ENCODE data around the gene ASPSCR1. TPM values are rescaled to one million over a fixed set of nuclear protein-coding genes. Genes with fewer than 3 reads are reported as not detected.

Gene ASPSCR1
- total and polyA plus RNA-seq, 12 donors, result 10.2 to 177 (median 27.6) TPM

DNA sequence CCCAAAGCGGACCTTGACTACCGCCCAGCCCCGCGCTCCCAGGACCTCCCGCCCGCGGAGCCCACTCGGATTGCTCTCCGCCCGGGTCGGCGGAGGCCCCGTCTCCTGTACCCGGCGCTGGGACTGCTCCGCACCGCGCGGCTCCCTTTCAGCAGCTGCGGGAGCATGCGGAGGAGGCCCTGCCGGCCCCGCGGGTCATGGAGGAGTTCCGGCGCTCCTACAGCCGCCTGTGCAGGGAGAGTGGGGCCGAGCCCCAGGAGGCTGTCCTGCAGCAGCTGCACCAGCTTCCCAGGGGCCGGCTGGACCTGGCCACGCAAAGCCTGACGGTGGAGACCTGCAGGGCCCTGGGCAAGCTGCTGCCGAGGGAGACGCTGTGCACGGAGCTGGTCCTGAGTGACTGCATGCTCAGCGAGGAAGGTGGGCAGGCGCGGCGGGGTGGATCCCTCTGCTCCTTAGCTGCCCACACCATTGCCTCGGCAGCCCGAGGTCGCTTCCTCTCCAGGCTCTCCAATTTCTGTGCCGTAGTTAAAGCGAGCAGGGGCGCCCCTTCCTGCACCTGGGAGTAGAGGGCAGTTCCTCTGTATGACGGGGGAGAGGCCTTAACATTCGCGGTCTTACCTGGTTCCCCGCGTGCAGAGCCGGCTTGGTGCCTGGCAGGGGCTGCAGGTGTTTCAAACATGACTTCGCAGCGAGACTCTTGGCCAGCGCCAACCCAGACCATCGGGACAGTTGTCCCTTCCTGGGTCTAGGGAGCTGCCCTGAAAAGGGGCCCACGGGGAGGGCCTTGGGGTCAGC is 46.2 kb downstream of the ASPSCR1 start:
- intact Hi-C loops (cut with DNase I), result loop anchor here in 1 of 2 donors (10.0 kb wide), 1 partner anchor 271 kb away; no protein-coding TSS in a partner anchor
- Histone ChIP-seq H3K4me3 (peak overlapping the region in 2 of 4 donors; percentile 51 to 81), H3K27ac (peak overlapping the region in 1 of 5 donors; percentile 27), H3K9me3 (replicated peaks in 1 of 3) (no peaks in the 10 kb centered on the region), H3K27me3 (no peaks in the 10 kb centered on the region), H3K36me3 (replicated peaks in 1 of 2) (no peaks in the 10 kb centered on the region), H3K4me1 (replicated peaks in 1 of 2) (peaks cover 21 to 27% of the 10 kb centered on the region in 2 donors)
- DNase-seq, result no peak
- WGBS, 4 donors, result 11 to 28% (median 19%) methylated on average over 11 to 55 of the region's 55 CpGs
- TF ChIP-seq, protein P1, sequence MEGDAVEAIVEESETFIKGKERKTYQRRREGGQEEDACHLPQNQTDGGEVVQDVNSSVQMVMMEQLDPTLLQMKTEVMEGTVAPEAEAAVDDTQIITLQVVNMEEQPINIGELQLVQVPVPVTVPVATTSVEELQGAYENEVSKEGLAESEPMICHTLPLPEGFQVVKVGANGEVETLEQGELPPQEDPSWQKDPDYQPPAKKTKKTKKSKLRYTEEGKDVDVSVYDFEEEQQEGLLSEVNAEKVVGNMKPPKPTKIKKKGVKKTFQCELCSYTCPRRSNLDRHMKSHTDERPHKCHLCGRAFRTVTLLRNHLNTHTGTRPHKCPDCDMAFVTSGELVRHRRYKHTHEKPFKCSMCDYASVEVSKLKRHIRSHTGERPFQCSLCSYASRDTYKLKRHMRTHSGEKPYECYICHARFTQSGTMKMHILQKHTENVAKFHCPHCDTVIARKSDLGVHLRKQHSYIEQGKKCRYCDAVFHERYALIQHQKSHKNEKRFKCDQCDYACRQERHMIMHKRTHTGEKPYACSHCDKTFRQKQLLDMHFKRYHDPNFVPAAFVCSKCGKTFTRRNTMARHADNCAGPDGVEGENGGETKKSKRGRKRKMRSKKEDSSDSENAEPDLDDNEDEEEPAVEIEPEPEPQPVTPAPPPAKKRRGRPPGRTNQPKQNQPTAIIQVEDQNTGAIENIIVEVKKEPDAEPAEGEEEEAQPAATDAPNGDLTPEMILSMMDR (IDR thresholded peaks at IDR 0.05), result no peak
- TF ChIP-seq POLR2A (IDR thresholded peaks at IDR 0.05), result no peak

DNA sequence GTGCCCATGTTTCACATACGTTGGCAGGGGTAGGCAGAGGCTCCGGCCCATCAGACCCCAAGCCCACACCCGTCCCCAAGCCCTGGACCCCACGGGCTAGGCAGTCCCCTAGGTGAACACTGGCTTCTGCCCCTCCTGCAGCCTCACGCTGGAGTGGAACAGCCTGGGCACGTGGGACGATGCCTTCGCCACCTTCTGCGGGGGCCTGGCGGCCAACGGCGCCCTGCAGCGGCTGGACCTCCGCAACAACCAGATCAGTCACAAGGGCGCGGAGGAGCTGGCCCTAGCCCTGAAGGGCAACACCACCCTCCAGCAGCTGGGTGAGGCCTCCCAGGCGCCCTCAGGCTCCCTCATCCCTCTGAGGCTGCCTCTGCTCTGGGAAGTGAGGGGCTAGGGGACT is 47.4 kb downstream of the ASPSCR1 start:
- Histone ChIP-seq H3K27ac (no peak overlapping the region), H3K36me3 (replicated peaks in 1 of 2) (no peaks in the 10 kb centered on the region), H3K4me3 (no peak overlapping the region), H3K9me3 (replicated peaks in 1 of 3) (no peaks in the 10 kb centered on the region), H3K4me1 (replicated peaks in 1 of 2) (peaks cover 21 to 27% of the 10 kb centered on the region in 2 donors), H3K27me3 (no peaks in the 10 kb centered on the region)
- intact Hi-C loops (cut with DNase I), result loop anchor here (5.0 to 10.0 kb wide), 2 partner anchors 127 to 270 kb away; no protein-coding TSS in a partner anchor
- 81 to 97% (median 91%) methylated on average over 2 to 17 of the region's 17 CpGs for WGBS, 4 donors
- TF ChIP-seq, protein P1 (IDR thresholded peaks at IDR 0.05), result no peak
- TF ChIP-seq POLR2A (IDR thresholded peaks at IDR 0.05), result no peak
- no peak for DNase-seq

DNA sequence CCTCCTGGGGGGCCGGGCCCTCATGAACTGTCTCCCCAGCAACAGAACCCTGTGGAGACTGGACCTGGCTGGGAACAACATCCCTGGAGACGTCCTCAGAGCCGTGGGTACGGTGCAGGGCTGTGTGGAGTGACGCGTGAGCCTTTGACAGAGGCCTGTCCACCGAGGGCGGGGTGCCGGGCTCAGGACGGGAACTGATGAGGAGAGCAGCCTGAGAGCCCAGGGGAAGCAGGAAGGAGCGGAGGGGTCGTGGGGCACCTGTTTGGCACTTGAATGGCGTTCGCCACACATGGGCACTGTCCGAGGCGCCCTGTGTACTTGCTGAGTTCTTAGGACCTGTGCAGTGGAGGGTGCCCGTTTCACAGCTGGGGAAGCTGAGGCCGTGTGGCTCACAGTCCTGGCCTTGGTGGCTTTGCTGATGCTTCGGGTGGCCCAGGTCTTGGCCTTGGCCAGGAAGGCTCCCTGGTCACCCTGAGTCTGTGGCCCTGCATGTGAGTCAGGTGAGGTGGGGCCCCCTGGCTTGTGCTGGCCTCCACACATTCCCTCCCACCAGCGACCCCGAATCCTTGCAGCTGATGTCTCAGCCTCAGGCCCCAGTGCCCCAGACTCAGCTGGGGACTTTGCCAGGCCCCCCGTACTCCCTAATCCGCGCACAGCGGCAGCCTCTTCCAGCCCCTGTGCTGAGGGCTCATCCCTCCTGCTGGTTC is 48.1 kb downstream of the ASPSCR1 start:
- Histone ChIP-seq H3K27ac (no peak overlapping the region), H3K36me3 (replicated peaks in 1 of 2) (no peaks in the 10 kb centered on the region), H3K4me3 (no peak overlapping the region), H3K27me3 (no peaks in the 10 kb centered on the region), H3K4me1 (replicated peaks in 1 of 2) (peaks cover 21 to 32% of the 10 kb centered on the region in 2 donors), H3K9me3 (replicated peaks in 1 of 3) (no peaks in the 10 kb centered on the region)
- intact Hi-C loops (cut with DNase I), result loop anchor here (5.0 to 10.0 kb wide), 2 partner anchors 127 to 269 kb away; no protein-coding TSS in a partner anchor
- TF ChIP-seq, protein P1 (IDR thresholded peaks at IDR 0.05), result no peak
- TF ChIP-seq POLR2A (IDR thresholded peaks at IDR 0.05), result no peak
- WGBS, 4 donors, result 88 to 95% (median 91%) methylated on average over 7 to 25 of the region's 25 CpGs
- DNase-seq, result no peak

DNA sequence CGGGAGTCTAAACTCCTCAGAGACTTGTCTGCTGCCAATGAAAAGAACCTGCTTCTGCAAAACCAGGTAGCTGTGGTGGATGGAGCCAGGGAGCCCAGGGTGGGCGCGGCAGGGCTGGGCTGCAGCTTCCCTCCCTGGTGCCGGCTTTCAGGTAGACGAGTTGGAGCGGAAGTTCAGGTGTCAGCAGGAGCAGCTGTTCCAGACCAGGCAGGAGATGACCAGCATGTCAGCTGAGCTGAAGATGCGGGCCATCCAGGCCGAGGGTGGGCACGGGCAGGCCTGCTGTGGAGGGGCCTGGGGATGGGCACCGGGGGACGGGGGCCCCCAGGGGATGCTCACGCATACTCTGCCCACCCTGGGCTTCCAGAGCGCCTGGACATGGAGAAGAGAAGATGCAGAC is 50.8 kb downstream of the ASPSCR1 start:
- H3K27me3 ChIP-seq, result no peaks in the 10 kb centered on the region
- H3K4me3 ChIP-seq, result no peak overlapping the region
- H3K9me3 ChIP-seq (replicated peaks in 1 of 3), result no peaks in the 10 kb centered on the region
- 93 to 100% (median 96%) methylated on average over 7 to 13 of the region's 13 CpGs for WGBS, 4 donors
- no peak for DNase-seq
- H3K4me1 ChIP-seq (replicated peaks in 1 of 2), result peaks cover 9 to 22% of the 10 kb centered on the region in 2 donors
- H3K27ac ChIP-seq, result no peak overlapping the region
- intact Hi-C loops (cut with DNase I), result loop anchor here (5.0 to 10.0 kb wide), 2 partner anchors 124 to 267 kb away; no protein-coding TSS in a partner anchor
- TF ChIP-seq, protein P1 (IDR thresholded peaks at IDR 0.05), result no peak
- no peak for TF ChIP-seq POLR2A (IDR thresholded peaks at IDR 0.05)
- H3K36me3 ChIP-seq (replicated peaks in 1 of 2), result no peaks in the 10 kb centered on the region
